HepG2 (cell line): Measurements from ENCODE around the gene SLC8A2. TPM values are rescaled to one million over a fixed set of nuclear protein-coding genes. Genes with fewer than 3 reads are reported as not detected.
A peak's percentile ranks its signal among the peaks of the same experiment; 100 is the strongest.

ENCODE experiments used
- AFF4 ChIP-seq: sonication (generic); formaldehyde crosslinking; IDR thresholded peaks from 2 replicates; pipeline ENCODE4 v1.4.0; 2020; ENCODE audit warnings: missing genetic modification reagents
- ARID4A ChIP-seq: sonication (generic); formaldehyde crosslinking; IDR thresholded peaks from 2 replicates; pipeline ENCODE4 v1.5.0; 2020; ENCODE audit warnings: mild to moderate bottlenecking, missing genetic modification reagents, borderline replicate concordance
- ELF4 ChIP-seq: sonication (generic); formaldehyde crosslinking; IDR thresholded peaks from 2 replicates; pipeline ENCODE4 v1.5.0; 2020; ENCODE audit warnings: missing genetic modification reagents, mild to moderate bottlenecking, moderate library complexity, borderline replicate concordance
- IKZF4 ChIP-seq: sonication (generic); formaldehyde crosslinking; IDR thresholded peaks from 2 replicates; pipeline ENCODE4 v1.5.1; 2020; ENCODE audit warnings: borderline replicate concordance, mild to moderate bottlenecking, low read depth, missing genetic modification reagents; ENCODE audit errors: not compliant biosample characterization
- KDM5B ChIP-seq: sonication (generic); formaldehyde crosslinking; IDR thresholded peaks from 2 replicates; pipeline ENCODE4 v1.4.0; 2020; ENCODE audit warnings: missing genetic modification reagents, mild to moderate bottlenecking, borderline replicate concordance
- SMAD3 ChIP-seq: sonication (generic); formaldehyde crosslinking; IDR thresholded peaks from 2 replicates; pipeline ENCODE4 v1.4.0; 2020; ENCODE audit warnings: missing genetic modification reagents
- SP4 ChIP-seq: sonication (generic); formaldehyde crosslinking; IDR thresholded peaks from 2 replicates; pipeline ENCODE4 v1.8.1; 2023; ENCODE audit warnings: mild to moderate bottlenecking, missing genetic modification reagents
- YEATS2 ChIP-seq: sonication (generic); formaldehyde crosslinking; IDR thresholded peaks from 2 replicates; pipeline ENCODE4 v1.4.0; 2020; ENCODE audit warnings: missing genetic modification reagents, borderline replicate concordance
- YEATS4 ChIP-seq: sonication (generic); formaldehyde crosslinking; IDR thresholded peaks from 2 replicates; pipeline ENCODE4 v1.4.0; 2020; ENCODE audit warnings: missing genetic modification reagents, borderline replicate concordance
- ZGPAT ChIP-seq: IDR thresholded peaks from 2 replicates; pipeline ENCODE4 v1.6.1; 2016; ENCODE audit warnings: mild to moderate bottlenecking
- ZNF274 ChIP-seq: sonication (generic); formaldehyde crosslinking; IDR thresholded peaks from 2 replicates; pipeline ENCODE4 v1.5.1; 2020; ENCODE audit warnings: mild to moderate bottlenecking, missing genetic modification reagents
- ZNF816 ChIP-seq: sonication (generic); formaldehyde crosslinking; IDR thresholded peaks from 2 replicates; pipeline ENCODE4 v1.8.0; 2022; ENCODE audit warnings: missing genetic modification reagents, mild to moderate bottlenecking, borderline replicate concordance
- polyA plus RNA-seq, 8 experiments: library from polyadenylated mRNA; depleted of rRNA in 3 of 8; stranded (reverse) in 7 of 8; unstranded in 1 of 8; fragments of >200 nt; fragmentation: Illumina TruSeq in 4 of 8; extraction: Trizol in 4 of 8; gene quantifications; 2 replicates each; pipeline versions ENCODE4 v1.2.1 to v1.2.3, GENCODE V29; 2011 to 2016; ENCODE audit warnings: low read depth in 4 of 8, missing spikeins in 1 of 8, mixed read lengths in 1 of 8; ENCODE audit not compliant: insufficient read depth in 1 of 8
- total RNA-seq, 5 experiments: library from RNA; depleted of rRNA; stranded (reverse); fragments of >200 nt; fragmentation: Illumina TruSeq; extraction: Trizol; gene quantifications; 2 replicates each; pipeline ENCODE4 v1.2.3, GENCODE V29; 2016; ENCODE audit warnings: low read depth in 1 of 5

SLC8A2 gene
- total and polyA plus RNA-seq, 2 of the 13 experiments (the other 11 are each of a cell fraction or from before 2014, with no cell fraction given): 0.02 TPM; not detected in 1

DNA sequence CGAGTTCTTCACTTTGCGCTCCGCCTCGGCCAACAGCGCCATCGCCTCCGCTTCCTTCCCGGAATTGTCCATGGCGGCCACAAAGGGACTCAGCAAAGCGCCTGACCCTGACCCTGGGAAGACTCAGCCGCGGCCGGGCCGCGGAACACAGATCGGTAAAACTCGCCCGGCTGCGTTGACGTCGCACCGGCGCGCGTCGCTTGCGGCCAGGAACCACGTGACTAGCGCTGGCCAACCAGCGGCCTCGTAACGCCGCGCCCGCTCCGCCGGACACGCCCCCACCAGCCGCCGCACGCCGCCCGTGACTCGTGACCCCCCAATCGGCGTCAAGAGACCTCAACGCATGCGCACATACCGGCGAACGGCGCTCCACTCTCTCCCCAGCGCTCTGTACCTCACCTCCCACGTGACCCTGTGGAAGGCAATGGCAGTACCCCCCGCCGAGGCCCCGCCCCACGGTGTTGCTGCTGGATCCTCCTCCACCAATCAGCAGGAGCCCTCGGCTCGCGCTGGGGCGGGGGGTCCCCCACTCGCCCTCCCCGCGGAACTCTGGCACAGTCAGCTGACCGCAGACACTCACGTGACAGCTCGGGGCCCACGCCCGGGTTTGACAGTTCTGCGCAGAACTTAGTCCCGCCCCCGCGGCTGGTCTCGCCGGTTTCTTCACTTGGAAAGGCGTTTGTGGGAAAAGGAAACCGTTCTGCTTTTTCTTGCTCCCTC is 43.3 kb upstream of the SLC8A2 start, which contains the start of gene NAPA (continued):
- TF ChIP-seq ELF4: peak; percentile 82; the same call in 1 of the 2 replicates
- peak; percentile 59; the same call in 1 of the 2 replicates for TF ChIP-seq YEATS4
- TF ChIP-seq ARID4A (CRISPR knock-in tag): peak; percentile 97
- TF ChIP-seq IKZF4 (CRISPR knock-in tag): peak; percentile 43
- TF ChIP-seq ZGPAT (CRISPR knock-in tag): peak; percentile 76
- TF ChIP-seq SMAD3 (CRISPR knock-in tag): peak; percentile 45
- peak; percentile 51 for TF ChIP-seq ZNF274 (CRISPR knock-in tag)
- peak; percentile 72; the same call in 1 of the 2 replicates for TF ChIP-seq KDM5B
- TF ChIP-seq ZNF816 (CRISPR knock-in tag): 0 out of 2 replicates have a peak, but pooled peaks have one; percentile 42
- peak; percentile 96; the same call in 1 of the 2 replicates for TF ChIP-seq YEATS2 (CRISPR knock-in tag)
- no peak for TF ChIP-seq AFF4 (CRISPR knock-in tag)
- TF ChIP-seq SP4 (CRISPR knock-in tag): peak; percentile 85
